AG08396 (cell line): ENCODE data around the gene CAMSAP3.

Experiments
- DNase-seq: peaks from one replicate; pipeline ENCODE4 v3.0.0; 2012; ENCODE audit warnings: low spot score, mixed read lengths

CAMSAP3 gene

DNA sequence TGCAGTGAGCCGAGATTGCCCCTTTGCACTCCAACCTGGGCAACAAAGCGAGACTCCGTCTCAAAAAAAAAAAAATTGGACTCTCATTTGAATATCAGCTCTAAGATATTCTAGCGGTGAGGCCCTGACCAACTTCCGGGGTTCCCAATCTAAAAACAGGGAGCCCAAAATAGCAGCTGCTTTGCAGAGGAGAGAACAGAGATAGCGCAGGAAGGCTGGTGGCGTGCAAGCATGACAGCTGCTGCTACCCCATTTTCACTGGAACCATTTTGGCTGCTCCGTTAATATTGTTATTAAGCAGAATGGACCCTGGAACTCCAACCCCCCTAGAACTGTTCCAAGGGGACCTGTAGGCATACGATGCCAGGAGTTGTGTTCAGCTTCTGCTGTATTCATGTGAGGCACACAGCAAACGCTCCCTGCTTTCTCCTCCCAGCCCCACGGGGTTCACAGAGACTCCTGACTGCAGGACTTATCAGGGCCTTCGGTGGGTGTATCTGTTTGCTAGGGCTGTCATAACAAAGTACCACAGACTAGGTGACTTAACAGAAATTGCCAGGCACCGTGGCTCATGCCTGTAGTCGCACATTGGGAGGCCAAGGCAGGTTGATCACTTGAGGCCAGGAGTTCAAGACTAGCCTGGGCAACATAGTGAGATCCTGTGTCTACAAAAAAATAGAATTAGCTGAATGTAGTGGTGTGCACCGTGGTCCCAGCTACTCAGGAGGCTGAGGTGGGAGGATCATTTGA lies 52.8 kb downstream of the CAMSAP3 start:
- no peak for DNase-seq

DNA sequence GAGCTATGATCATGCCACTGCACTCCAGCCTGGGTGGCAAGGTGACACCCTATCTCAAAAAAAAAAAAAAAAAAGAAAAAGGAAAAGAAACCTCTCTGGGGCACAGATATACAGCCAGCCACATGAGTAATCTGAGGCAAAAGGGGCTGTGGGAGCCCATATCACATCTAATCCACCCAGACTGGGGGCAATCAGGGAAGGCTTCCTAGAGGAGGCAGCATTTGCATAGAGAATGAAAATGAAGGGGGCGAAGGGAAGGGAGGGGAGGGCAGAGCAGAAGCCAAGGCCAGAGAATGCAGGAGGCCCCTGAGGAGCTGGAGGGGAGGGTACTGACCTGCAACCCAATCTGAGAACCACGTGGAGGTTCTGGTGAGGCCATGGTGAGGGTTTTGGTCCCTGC lies 54.5 kb downstream of the CAMSAP3 start:
- DNase-seq = no peak

DNA sequence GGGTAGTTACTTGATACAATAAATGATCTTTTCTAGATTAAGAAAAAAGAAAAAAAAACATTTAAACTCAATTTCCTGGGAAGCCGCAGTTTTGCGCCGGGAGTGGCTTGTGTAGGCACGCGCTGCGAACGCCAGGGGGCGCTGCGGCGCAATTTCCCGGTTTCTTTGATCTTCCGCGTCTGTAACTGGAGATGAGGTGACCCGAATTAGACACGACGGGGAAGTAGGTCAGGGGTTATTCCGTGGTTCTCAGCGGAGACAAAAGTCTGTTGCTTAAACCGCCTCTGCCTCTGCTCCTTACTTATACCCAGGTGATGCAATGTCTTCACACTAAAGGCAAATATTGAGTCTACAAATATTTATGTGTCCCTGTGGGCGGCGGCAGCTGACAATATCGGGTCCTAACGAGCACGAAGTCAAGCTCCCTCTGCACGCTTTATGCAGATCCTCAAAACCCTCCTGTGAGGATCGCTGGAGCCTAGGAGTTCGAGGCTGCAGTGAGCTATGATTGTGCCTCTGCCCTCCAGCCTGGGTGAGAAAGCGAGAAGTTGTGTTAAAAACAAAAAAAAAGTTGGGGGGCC lies 56.5 kb downstream of the CAMSAP3 start:
- DNase-seq = peak; percentile 88

DNA sequence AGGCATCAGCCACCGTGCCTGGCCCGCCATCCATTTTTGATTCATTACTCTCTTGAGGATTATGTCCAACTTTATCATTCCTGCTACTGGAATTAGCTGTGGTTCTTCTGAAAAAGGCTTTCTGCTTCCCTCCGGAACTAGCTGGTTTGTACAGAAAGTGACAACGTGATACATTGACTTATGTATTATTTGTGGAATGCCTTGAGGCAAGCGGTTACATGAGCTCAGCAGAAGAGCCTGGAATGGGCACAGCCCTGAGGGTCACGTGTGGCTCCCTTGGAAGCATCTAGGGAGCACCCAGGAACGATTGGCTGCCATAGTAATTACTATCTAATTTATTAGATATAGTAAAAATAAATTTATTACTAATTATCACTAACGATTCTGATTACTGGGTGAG lies 58.7 kb downstream of the CAMSAP3 start:
- DNase-seq = no peak

DNA sequence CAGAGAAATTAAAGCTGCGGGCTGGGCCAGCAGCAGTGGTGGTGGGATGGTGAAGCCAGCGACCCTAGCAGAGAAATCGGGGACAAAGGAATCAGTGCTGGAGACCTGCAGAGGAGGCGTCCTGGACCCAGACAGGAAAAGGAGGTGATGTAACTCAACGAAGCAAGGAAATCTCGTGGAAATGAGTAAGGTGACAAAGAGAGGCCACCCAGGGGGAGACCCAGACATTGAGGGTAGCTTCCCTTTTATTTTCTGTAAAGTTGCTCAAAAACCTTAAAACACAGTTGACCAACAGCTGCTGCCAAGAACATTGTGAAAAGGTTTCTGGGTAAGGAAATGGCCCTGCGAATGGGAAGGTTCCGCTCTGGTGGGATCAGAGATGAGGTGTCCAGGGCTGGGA lies 59.9 kb downstream of the CAMSAP3 start:
- DNase-seq = no peak

DNA sequence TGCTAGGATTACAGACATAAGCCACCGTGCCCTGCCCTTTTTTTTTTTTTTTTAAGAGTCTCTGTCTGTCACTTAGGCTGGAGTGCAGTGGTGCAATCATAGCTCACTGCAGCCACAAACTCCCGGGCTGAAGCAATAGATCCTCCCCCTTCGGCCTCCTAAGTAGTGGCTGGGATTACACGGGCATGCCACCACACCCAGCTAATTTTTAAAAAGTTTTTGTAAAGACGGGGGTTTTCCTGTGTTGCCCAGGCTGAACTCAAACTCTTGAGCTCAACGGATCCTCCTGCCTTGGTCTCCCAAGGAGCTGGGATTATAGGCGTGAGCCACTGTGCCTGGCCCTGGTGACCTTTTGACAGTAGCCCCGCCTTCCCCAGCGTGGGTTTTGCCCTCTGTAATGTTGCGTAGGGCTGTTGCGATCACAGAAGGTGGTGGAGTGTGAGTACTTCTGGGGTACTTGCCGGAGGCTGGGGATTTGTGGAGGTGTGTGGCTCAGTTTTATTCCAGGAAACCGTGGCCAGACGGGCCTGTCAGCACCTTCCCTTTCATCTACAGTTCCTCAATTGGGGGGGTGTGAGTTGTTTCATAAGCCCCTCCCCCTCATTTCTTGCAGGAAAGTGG lies 61.6 kb downstream of the CAMSAP3 start:
- no peak for DNase-seq

DNA sequence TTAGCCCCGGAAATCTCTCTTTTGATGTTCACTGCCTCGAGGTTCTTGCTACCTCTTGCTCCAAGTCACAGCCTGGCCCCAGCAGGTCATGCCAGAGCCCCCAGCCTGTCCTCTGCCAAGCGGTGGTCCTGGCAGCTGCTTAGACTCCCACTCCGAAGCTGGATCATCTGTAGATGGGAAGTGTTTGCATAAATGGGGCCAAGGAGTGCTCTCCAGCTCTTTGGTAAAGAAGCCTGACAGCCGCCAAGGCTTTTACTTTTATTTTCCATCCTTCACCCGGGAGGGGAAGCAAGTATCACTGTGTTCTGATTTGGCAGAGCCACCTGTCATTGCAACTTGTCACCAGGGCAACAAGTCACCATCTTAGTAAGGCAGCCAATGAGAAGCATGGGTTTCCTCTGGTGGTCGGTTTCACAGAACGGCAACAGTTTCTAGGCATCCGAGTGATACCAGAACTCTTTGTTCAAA lies 62.6 kb downstream of the CAMSAP3 start:
- no peak for DNase-seq

DNA sequence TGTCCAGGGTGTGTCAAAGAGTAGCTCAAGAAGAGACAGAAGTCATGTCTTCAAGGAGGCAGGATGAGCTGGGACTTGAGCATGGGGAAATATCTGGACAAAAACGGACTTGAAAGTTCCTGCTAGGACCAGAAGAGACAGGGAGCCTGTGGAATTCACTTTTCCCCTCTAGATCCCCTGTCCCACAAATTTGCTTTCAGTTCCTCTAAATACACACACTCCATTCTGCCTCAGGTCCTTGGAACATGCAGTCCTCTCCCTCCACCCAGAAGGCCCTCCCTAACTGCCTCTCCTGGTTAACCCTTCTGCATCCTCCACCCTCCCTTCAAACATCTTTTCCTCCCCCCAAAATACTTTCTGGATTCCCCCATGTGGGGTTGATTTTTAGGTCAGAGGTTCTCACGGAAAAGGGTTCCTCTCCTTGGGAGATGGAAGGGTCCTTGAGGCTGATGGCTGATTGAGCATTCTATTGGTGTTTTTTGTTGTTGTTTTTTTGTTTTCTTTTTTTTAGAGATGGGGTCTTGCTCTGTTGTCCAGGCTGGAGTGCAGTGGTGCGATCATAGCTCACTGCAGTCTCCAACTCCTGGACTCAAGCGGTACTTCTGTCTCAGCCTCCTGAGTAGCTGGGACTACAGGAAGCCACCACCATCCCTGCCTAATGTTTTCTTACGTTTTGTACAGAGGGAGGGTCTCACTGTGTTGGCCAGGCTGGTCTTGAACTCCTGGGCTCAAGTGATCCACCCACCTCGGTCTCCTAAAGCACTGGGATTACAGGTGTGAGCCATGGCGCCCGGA lies 66.3 kb downstream of the CAMSAP3 start:
- DNase-seq = no peak

DNA sequence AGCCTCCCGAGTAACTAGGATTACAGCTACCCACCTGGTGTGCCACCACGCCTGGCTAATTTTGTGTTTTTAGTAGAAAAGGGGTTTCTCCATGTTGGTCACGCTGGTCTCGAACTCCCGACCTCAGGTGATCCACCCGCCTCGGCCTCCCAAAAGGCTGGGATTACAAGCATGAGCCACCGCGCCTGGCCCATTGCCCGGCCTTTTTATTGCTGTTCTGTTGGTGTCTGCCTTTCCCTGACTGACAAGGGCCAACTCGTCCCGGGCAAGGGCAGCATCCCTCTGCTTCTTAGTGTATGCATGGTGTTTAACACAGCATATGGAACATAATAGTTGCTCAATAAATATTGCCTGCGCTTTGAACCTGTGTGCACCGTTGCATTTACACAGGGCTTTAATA lies 67.0 kb downstream of the CAMSAP3 start:
- no peak for DNase-seq

DNA sequence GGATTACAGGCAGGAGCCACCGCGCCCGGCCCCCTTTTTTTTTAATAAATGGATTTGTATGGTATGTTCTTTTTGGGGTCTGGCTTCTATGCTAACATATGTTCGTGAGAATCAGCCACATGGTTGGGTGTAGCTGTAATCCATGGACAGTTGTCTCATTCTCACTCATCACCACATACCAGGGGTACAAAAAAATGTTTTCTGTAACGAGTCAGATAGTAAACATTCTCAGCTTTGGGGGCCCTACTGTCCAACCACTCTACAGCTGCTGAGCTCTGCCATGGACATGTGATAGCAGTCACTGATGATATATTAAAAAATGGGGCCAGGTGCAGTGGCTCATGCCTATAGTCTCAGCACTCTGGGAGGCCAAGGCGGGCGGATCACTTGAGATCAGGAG lies 68.0 kb downstream of the CAMSAP3 start:
- DNase-seq = no peak

DNA sequence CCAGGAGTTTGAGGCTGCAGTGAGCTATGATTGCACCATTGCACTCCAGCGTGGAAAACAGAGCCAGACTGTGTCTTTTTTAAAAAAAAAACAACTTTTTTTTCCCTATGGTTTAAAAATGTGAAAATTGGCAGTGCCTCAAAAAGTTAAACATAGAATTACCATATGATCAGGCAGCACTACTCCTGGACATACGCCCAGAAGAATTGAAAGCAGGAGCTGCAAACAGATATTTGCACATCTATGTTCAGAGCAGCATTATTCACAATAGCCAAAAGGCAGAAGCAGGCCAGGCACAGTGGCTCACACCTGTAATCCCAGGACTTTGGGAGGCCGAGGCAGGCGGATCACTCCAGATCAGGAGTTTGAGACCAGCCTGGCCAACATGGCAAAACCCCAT lies 69.4 kb downstream of the CAMSAP3 start:
- DNase-seq = no peak
